Fibroblast of lung (primary cell): ENCODE results near the gene RASA2. TPM values are rescaled to one million over a fixed set of nuclear protein-coding genes. Genes with fewer than 3 reads are reported as not detected.
"Not testable (repeated sequence)": the region's sequence is repeated elsewhere in the genome, so short reads cannot be mapped to it uniquely, and the experiment has no call there.

Source experiments
- DNase-seq, 2 donors: peaks; one replicate each; pipeline versions ENCODE4 v3.0.0 to v3.0.0-alpha.2; 2010; ENCODE audit warnings: low read depth in 2 of 2
- H2AFZ ChIP-seq: 2 replicates; pipeline ENCODE4 v1.5.1; 2012; ENCODE audit warnings: low read length, control low read depth, inconsistent platforms
- H3K27ac ChIP-seq: 2 replicates; pipeline ENCODE4 v1.5.1; 2011; ENCODE audit warnings: low read length, control low read depth; ENCODE audit not compliant: insufficient read depth
- H3K27me3 ChIP-seq: 2 replicates; pipeline ENCODE4 v1.5.1; 2011; ENCODE audit warnings: mild to moderate bottlenecking, low read length; ENCODE audit not compliant: control insufficient read depth, insufficient read depth
- H3K36me3 ChIP-seq: 2 replicates; pipeline ENCODE4 v1.5.1; 2011; ENCODE audit warnings: low read length; ENCODE audit not compliant: control insufficient read depth, insufficient read depth
- H3K4me1 ChIP-seq: 2 replicates; pipeline ENCODE4 v1.5.1; 2011; ENCODE audit warnings: low read length; ENCODE audit not compliant: control insufficient read depth, insufficient read depth; ENCODE audit errors: extremely low read depth
- H3K4me2 ChIP-seq: 2 replicates; pipeline ENCODE4 v1.5.1; 2011; ENCODE audit warnings: low read length, control low read depth; ENCODE audit not compliant: insufficient read depth; ENCODE audit errors: extremely low read depth
- H3K4me3 ChIP-seq, 4 experiments: fragments of 200-600 bp in 1 of 4; sonication (generic) in 1 of 4; replicated peaks in 1 of 4; 2 replicates each; pipeline ENCODE4 v1.5.1; 2011 to 2016; ENCODE audit warnings: low read length in 4 of 4, low read depth in 3 of 4, mild to moderate bottlenecking in 3 of 4, control low read depth in 2 of 4, inconsistent platforms in 1 of 4, mixed read lengths in 1 of 4; ENCODE audit not compliant: insufficient read depth in 1 of 4; ENCODE audit errors: control extremely low read depth in 1 of 4
- H3K79me2 ChIP-seq: 2 replicates; pipeline ENCODE4 v1.5.1; 2012; ENCODE audit warnings: mild to moderate bottlenecking, low read length, inconsistent platforms; ENCODE audit not compliant: control insufficient read depth, insufficient read depth
- H3K9ac ChIP-seq: 2 replicates; pipeline ENCODE4 v1.5.1; 2011; ENCODE audit warnings: mild to moderate bottlenecking, low read length, control low read depth; ENCODE audit not compliant: insufficient read depth
- H3K9me3 ChIP-seq: 2 replicates; pipeline ENCODE4 v1.5.1; 2012; ENCODE audit warnings: low read depth, low read length; ENCODE audit not compliant: control insufficient read depth, insufficient read depth
- H4K20me1 ChIP-seq: 2 replicates; pipeline ENCODE4 v1.5.1; 2011; ENCODE audit warnings: low read length; ENCODE audit not compliant: control insufficient read depth, insufficient read depth; ENCODE audit errors: extremely low read depth
- EZH2 ChIP-seq: IDR thresholded peaks from 2 replicates; pipeline ENCODE4 v1.5.1; 2012; ENCODE audit warnings: low read length, control low read depth, mild to moderate bottlenecking; ENCODE audit errors: missing control alignments
- polyA plus RNA-seq, 2 donors: library from polyadenylated mRNA; depleted of rRNA in 1 of 2; stranded (reverse) in 1 of 2; unstranded in 1 of 2; fragments of >200 nt; gene quantifications; 2 replicates each; pipeline ENCODE4 v1.2.1, GENCODE V29; 2011 to 2012; ENCODE audit warnings: missing spikeins in 1 of 2
- total RNA-seq: library from RNA; depleted of rRNA; stranded (reverse); fragments of >200 nt; gene quantifications from 2 replicates; pipeline ENCODE4 v1.2.1, GENCODE V29; 2014
- TF ChIP-seq, protein P1 (sequence below), 2 donors: IDR thresholded peaks in 1 of 2; conservative IDR thresholded peaks in 1 of 2; 1 replicate in 1 of 2; 2 replicates in 1 of 2; pipeline ENCODE4 v1.5.1; 2011 to 2012; ENCODE audit warnings: low read length in 2 of 2, control low read depth in 1 of 2, inconsistent platforms in 1 of 2, low read depth in 1 of 2, mild to moderate bottlenecking in 1 of 2

Gene RASA2
- total and polyA plus RNA-seq, 2 donors (not counting 1 experiment from before 2014, with no cell fraction given): 10.0 to 11.4 TPM

DNA sequence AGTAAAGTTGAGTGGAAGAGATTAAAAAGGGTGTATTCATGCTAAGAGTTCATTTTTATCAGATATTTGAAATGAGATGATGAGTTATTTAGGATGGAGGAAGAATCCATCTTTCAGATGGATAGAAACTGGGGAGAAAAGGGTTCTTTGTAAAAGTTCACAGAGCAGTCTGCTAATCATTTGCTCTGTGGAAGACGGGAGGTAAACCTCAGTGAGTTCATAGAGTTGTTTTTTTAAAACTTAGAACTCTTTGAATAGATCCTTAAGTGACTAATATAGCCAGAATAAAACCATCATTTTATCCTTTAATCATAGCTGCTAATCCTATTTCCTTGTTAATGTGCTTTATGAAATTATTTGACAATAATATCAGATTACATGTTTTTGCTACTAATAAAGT lies 5.1 kb downstream of the RASA2 start:
- no peaks in the 10 kb centered on the region for H4K20me1 ChIP-seq
- H3K9ac ChIP-seq: no peak overlapping the region
- no peak for TF ChIP-seq EZH2
- TF ChIP-seq, protein P1, sequence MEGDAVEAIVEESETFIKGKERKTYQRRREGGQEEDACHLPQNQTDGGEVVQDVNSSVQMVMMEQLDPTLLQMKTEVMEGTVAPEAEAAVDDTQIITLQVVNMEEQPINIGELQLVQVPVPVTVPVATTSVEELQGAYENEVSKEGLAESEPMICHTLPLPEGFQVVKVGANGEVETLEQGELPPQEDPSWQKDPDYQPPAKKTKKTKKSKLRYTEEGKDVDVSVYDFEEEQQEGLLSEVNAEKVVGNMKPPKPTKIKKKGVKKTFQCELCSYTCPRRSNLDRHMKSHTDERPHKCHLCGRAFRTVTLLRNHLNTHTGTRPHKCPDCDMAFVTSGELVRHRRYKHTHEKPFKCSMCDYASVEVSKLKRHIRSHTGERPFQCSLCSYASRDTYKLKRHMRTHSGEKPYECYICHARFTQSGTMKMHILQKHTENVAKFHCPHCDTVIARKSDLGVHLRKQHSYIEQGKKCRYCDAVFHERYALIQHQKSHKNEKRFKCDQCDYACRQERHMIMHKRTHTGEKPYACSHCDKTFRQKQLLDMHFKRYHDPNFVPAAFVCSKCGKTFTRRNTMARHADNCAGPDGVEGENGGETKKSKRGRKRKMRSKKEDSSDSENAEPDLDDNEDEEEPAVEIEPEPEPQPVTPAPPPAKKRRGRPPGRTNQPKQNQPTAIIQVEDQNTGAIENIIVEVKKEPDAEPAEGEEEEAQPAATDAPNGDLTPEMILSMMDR (conservative IDR thresholded peaks at IDR 0.05 in 1 of 2, IDR thresholded peaks at IDR 0.05 in 1 of 2; ENCODE audit: low read depth in 1 of 2, low read length in 2 of 2): no peak

DNA sequence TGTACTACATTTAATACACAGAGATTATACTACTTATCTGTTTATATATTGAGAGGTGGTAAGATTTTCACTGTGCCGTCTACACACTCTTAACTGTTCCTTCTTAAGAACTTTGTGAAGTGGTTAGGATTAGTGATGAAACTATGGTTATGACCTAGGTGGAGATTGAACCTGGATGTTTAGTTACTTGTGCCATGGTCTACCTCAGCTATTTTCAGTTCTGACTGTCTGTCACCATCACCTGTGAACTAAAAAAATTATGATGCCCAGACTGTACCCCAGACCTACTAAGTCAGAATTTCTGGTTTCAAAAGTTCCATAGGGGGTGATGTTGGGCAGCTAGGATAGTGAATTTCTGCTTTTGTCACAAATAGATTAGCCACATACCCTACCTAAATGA lies 6.4 kb downstream of the RASA2 start:
- TF ChIP-seq, protein P1 (conservative IDR thresholded peaks at IDR 0.05 in 1 of 2, IDR thresholded peaks at IDR 0.05 in 1 of 2; ENCODE audit: low read depth in 1 of 2, low read length in 2 of 2): no peak
- TF ChIP-seq EZH2: no peak
- Histone ChIP-seq H3K9ac (no peak overlapping the region), H3K27me3 (no peaks in the 10 kb centered on the region), H4K20me1 (no peaks in the 10 kb centered on the region), H3K79me2 (peaks cover 72% of the 10 kb centered on the region), H3K4me1 (peaks cover 1% of the 10 kb centered on the region), H3K4me2 (no peak overlapping the region), H3K27ac (no peak overlapping the region), H2AFZ (no peak overlapping the region), H3K36me3 (no peaks in the 10 kb centered on the region), H3K9me3 (no peaks in the 10 kb centered on the region), H3K4me3 (no peak overlapping the region)
- no peak for DNase-seq

More for the DNA sequence above, 5.1 kb downstream of the RASA2 start:
- no peak for DNase-seq
- Histone ChIP-seq H3K4me2 (no peak overlapping the region), H3K27ac (no peak overlapping the region), H3K36me3 (no peaks in the 10 kb centered on the region), H3K4me3 (no peak overlapping the region), H3K27me3 (no peaks in the 10 kb centered on the region), H3K4me1 (peaks cover 2% of the 10 kb centered on the region), H3K9me3 (no peaks in the 10 kb centered on the region), H3K79me2 (peaks cover 72% of the 10 kb centered on the region), H2AFZ (no peak overlapping the region)

DNA sequence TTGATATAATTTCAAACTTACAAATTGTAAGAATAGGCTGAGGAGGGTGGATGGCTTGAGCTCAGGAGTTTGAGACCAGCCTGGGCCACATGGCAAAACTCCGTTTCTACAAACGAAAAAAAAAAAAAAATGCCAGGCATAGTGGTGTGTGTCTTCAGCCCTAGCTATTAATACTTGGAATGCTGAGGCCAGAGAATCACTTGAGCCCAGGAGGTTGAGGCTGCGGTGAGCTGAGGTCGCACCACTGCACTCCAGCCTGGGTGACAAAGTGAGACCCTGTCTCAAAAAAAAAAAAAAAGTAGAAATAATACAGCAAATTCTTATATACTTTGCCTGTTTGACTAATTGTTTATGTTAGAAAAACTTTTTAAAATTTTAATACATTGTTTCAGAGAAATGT lies 10.8 kb downstream of the RASA2 start:
- not testable (repeated sequence) for H3K4me3 ChIP-seq, H3K36me3 ChIP-seq, H3K27me3 ChIP-seq, H3K4me2 ChIP-seq, H3K4me1 ChIP-seq, H3K9me3 ChIP-seq, DNase-seq, H4K20me1 ChIP-seq, H2AFZ ChIP-seq, H3K9ac ChIP-seq, H3K27ac ChIP-seq
- H3K79me2 ChIP-seq: peaks cover 73% of the 10 kb centered on the region
